Stimulated activated CD4-positive, alpha-beta T cell treated with anti-CD3 and anti-CD28 coated beads, Interleukin-4, amount 100 ng/mL, for 24 hours (primary cell): ENCODE measurements around the gene ST8SIA1.

Source experiments
- DNase-seq: peaks from one replicate; pipeline ENCODE4 v3.0.0-alpha.2; 2020

Gene ST8SIA1

DNA sequence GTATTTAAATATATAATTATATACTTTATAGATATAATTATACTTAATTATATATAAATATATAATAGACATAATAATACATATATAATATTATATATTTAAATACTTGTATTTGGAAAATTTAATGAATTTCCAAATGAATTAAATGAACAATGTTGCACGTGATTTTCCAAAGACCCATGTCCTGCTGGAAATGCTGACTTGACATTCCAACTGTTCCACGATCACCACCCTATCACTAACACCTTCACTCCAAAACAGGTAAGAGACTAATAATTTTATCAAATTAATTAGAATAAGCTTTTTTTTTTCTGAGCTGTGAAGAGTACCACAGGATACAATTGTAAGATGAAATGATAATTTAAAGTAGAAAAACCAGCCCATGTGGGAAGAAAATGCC, 103.4 kb downstream of the ST8SIA1 start:
- no peak for DNase-seq

DNA sequence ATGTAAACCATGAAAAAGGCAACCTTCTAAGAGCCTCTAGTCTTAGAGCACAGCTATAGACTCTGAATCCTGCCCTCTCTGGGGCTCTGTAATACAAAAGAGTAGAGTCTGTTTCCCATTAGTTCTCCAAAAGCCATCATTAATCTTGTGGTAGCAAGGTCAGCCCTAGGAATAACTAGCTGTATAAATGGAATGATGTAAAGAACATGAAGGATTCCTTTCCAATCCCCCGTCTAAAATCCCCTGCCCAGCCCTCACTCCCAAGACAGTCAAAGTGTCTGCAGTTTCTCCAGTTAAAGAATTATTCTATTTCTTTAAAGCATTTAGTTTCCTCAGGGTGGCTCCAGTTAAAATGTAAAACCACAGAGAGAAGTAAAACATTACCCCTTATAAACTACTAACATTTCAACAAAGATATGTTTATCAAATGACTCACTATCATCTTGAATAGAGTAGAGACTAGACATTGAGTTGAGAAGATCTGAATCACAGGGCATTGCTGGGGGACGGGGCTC, 104.2 kb downstream of the ST8SIA1 start:
- no peak for DNase-seq

DNA sequence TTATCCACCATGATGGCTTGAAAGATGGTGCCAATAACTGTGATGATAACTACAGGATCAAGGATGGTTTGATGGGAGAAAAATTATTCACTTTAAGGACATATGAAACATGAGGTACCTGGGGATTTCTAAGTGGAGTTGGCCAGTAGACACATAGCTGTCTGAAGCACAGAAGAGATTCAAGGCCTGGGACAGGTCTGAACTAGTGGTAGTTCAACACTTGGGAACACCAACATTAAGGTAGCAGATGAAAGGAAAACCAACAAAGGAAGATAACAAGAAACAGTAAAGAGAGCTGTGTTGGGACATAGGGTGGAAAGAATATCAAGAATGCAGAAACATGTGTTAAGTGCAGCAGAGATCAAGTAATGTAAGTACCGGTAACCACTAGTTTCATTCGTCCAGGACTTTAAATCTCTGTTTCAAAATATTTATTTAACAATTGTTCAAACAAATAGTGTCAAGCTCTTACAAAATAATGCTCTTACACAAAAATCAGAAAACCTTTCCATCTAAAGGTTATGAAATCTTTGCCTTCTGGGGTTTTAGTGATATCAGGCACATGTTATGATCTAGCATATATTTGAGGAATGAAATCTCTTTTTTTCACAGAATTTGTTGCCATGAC, 104.7 kb downstream of the ST8SIA1 start:
- no peak for DNase-seq

DNA sequence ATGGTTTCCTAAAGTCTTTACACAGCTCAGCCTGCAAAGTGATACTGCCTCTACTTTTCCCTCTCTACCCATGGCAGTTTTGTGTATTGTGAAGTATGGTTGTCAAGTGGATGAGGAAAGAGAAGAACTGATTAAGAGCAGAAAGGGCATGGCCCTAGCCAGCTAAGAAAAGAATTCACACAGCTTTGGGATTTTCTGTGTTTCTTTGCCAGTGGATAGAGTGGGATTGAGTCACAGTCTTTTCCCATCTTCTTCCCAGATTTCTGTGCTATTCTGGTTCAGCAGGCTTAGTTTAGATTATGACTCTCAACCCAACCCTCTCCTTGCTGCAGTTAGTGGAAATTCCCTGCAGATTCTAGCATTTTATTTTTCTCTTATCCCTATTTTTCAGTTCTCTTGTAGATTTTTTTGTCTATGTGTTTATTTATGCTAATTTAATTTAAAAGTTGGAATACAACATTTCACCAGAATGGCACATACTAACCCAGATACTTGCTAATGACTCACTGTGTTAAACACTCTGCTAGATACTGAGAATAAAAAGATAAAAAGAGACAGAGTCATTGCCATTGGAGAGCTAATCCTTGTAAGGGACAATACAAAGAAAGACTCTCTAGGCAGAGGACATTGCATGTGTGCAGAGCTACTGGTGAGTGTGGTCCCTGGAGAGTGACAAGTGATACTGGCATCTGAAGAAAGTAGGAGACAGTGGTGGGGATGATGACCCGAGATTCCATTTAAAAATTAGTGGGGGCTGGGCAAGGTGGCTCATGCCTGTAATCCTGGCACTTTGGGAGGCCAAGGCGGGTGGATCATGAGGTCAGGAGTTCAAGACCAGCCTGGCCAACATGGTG, 106.3 kb downstream of the ST8SIA1 start:
- no peak for DNase-seq

DNA sequence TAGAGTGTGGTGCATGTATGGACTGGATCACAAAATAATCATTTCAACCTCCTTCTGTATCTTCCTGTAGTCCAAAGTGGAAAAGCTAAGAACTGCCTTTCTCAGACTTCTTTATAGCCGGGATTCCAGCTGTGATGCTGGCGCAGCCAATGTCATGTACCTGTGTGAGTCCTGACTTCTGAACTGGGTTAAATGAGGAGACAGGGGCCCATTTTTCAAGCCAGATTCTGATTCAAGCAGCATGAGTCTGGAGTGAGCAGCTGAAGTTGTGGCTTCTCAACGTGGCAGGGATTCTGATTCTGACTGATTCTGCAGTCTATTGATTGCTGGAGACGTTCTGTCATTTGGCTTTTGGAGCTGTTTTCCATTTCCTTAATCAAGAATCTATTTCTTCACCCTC, 111.2 kb downstream of the ST8SIA1 start:
- DNase-seq: no peak

DNA sequence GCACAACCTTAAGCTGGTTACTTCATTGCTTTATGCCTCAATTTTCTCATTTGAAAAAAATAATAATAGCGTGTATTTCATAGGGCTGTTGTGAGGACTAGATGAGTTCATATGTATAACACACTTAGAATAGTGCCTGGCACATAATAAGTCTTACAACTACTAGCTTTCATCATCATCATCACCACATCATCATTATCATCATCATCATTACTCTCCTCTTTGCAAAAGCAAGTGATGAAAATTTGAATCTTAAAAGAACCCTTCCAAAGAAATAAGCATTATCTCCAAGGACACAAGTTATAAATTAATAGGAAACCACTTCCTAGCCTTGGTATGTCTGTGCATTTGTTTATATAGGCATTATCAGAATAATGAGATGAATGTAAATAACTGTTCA, 117.0 kb downstream of the ST8SIA1 start:
- no peak for DNase-seq

DNA sequence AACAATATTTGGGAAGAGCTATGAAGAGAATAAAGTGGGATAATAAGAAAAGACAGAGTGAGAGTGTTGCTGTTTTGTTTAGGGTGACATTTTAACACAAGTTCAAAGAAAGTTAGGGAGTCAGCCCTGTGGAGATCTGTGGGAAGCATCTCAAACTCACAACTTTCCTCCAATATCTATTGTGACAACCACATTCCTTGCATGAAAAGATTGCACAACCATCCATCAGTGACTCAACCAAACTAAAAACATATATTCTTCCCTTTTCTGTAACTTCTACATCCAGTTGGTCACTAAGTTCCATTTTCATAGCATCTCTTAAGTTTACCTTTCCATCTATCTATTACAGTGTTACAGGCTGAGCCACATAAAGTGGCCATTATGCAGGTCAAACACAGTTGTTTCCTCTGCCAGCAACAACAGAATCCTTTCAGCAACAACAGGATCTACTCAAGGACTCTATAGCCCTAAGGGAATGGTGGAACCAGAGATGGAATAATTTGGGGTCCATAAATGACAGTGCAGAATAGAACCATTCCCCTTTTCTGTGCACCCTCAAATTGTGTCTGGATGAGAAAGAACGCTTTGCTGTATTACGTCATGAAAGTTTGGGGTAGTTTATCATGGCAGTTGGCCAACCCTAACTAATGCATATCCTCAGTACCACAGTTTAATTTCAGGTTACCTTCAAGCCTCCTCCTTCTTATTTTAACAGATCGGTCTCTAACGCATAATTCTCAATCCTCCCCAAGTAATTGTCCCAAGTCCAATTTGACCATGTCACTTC, 118.8 kb downstream of the ST8SIA1 start:
- no peak for DNase-seq

DNA sequence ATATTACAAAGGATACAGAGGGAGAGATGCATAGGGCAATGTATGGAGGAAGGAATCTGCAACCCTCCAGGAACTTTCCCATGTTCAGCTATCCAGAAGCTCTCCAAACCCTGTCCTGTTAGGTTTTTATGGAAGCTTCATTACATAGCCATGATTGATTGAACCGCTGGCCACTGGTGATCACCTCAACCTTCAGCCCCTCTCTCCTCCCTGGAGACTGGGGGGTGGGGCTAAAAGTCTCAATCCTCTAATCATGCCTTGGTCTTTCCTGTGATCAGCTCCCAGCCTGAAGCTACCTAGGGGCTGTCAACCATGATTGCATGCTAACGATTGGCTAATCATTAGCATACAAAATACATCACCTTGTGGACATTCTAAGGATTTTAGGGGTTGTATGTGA, 123.4 kb downstream of the ST8SIA1 start:
- DNase-seq: no peak

DNA sequence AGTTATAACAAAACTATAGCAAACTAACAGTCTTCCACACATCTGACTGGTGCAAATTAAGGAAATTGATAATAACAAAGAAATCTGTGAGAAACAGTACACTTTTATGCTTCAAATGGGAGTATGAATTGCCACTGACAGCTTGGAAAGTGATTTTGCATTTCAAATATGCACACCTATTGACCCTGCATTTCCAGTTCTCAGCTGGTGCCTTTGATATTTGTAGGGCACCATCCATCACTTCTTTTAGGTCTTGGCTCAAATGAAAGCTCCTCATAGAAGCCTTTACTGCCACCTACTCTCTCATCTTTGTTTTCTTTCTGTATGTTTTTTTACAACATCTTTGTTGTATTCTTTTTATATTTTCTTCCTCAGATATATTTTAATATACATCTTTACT, 125.1 kb downstream of the ST8SIA1 start:
- DNase-seq: no peak

DNA sequence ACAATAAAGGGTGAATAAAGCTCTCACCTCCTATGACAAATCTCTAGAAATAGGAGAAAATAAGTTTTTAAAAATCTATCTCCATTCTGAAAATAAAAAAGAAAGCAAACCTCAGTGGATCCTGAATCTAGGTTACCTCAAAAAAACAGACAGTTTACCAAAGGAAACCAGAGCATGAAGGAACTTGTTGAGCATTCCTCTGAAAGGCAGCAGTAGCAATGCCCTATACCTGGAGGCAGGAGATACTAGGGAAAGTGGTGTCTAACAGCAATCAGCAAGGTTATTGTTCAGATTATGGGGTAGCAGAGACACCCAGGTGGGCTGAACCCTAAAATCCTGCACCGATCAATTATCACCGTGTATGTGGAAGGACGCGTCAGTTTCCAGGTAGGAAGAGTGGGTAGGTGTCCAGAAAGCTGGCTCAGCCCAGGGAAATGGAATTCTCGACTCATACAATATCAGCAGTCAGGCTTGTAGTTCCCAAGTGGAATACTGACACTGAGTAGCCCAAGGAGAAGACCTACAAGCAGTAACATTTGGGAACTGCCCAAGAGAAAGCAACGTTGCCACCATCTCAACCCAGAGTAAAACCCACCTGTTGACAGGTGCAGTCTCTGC, 128.3 kb downstream of the ST8SIA1 start:
- no peak for DNase-seq

DNA sequence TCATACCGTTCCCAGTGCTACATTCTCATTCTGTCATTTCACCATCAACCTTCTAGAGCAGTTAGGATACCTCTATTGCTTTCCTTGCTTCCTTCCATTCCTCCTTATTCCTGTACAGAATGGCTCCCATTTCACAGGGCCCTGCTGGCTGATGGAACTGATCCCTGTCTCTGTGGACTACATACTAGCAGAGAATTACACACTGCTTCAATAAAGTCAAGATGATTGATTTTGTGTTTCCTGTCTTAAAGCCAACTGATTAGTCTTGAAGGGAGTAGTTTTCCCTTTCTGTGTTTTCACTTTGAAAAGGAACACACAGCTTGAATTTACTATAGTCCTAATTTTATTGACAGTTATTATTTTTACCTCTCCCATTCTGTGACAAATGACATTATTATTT, 130.1 kb downstream of the ST8SIA1 start:
- DNase-seq: no peak

DNA sequence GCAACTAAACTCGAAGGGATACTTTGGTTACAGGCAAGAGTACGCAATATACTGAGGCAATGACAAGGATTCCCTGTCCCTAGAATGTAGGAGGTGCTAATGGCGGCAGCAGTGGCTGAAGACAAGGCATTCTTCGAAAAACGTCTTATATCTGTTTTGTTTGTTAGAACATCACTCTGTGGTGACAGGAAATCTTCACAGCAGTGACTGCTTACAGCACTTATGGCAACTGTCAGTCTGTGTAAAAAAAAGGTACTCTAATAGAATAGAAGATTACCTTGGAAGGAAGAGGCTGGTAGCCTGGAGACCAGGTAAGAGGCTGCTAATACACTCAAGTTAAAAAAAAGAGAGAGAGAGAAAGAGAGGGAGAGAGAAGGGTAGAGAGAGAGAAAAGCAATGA, 131.7 kb downstream of the ST8SIA1 start:
- no peak for DNase-seq

DNA sequence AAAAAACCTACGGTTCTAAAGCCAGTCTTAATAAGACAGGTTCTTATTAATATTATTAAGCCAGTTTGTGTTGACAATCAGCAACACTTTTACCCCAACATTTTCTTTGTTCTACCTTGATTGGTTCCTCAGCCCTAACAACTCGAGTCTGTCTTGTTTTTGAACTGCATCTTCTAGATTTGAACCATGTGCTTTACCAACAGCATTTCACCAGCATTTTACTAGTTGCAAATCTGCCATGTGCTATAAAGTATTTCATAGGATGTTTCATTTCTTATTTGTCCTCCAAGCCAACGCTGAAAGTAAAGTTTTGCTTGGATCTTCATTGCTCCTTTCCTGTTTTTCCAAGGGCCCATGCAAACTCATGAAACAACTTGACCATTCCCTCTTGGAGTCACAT, 133.4 kb downstream of the ST8SIA1 start:
- no peak for DNase-seq

DNA sequence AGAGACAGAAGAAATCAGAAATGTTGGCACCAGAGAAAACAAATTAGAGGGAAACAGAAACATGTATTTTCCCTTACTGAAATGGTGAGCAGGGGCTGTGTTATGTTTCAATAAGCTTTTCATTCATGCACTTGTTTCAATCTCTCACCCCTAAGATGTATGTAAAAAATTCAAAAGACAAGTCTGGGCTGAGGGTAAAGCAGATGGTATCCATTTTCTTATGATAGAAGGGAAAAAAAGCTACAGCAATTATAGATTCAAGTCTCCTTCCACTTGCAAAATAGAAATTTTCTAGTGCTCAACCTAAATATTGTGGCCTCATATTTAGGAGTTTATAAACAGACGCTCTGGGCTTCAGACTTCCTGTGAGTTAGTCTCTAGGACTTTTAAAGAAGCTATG, 138.3 kb downstream of the ST8SIA1 start:
- no peak for DNase-seq

DNA sequence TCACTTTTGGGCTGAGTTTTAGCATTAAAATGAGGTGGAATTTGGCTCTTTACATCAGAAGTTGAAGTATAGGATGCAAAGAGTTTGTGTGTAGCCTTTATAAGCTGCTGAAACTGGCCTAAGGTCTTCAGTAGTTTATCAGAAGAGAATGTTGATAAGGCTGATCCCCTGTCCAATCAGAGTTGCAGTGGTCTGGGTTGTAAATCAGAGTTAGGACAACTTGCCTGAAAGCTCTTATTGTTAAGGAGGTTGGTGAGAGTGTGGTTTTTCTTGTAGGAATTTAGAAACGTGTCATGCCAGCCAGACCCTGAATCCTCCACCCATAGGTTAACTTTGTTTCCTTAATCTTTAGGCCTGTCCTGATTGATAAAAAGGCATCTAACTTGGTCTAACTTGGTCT, 143.5 kb downstream of the ST8SIA1 start:
- DNase-seq: no peak

DNA sequence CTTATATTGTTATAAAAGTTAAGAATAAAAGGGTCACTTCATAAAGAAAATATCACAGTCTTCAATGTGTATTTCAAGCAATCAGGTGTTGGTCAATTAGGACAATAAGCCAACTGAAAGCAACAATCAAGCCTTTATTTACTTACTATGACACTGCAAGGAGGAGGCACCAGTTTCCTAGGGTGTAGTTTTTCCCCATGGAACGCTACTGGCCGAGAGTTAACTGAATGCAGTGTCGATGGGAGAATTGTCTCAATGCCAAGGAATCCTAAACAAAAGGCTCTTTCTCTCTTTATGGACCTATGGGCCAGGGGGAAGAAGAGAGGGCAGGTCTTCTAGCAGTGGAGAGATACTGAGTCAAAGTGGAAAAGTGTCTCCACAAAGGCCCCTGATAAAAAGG, 146.1 kb downstream of the ST8SIA1 start:
- no peak for DNase-seq

DNA sequence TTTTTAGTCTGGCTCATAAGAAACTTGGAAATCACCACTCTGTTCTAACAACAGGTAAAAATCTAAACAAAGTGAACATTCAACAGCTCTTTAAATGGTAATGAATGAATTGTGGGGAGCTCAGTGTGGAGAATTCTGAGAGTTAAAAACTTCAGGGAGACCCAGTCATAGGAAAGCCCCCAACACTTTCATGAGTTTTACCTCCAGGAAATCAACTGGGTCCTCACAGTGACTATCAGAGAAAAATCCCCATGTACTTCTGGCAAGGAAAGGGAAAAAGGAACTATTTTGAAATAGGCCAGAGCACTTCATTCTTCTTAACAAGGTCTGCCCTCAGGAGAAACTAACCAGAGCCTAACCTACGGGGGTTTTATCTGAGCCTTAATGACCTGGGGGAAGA, 153.8 kb downstream of the ST8SIA1 start:
- no peak for DNase-seq

DNA sequence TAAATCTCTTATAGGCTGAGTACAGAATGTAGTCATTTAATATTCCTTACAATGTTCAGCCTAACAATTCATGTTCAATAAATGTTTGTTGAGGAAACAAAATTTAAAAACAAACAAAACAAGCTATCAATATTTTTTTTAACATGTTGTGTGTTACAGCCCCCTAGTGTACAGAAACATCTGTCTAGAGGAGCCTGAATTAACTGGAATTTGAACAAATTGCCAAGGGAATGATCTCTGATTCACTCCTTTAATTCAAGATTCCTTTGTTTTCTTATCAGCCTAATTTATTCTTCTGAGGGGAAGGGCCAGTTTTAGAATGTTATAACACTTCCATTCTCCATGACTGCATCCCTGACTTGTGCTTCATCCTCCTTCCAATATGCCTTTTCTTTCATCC, 161.3 kb downstream of the ST8SIA1 start:
- no peak for DNase-seq

DNA sequence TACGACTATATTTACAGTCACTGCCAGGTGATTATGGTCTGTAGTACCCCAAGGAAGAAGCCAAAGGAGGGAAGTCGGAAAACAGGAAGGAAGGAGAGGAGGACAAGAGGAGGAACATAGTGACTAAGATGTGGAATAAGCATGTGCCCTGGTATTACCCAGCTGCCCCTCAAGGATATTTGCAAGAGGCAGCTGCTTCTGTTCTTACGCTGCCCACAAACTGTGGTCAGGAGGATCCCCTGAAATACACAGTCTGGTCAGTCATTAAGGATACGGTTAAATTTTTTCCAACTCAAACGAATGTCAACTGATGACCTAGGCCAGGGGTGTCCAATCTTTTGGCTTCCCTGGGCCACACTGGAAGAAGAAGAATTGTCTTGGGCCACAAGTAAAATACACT, 162.0 kb downstream of the ST8SIA1 start:
- DNase-seq: no peak

DNA sequence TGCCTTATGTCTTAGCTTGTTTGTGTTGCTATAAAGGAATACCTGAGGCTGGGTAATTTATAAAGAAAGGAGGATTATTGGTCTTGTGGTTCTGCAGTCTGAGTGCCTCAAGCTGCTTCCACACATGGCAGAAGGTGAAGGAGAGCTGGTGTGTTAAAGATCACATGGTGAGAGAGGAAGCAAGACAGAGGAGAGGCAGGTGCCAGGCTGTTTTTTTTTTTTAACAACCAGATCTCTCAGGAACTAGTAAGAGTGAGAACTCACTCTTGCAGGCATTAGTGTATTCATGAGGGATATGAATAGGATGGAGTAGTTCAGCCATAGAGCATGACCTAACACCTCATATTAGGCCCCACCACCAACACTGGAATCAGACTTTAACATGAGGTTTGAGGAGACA, 165.1 kb downstream of the ST8SIA1 start:
- DNase-seq: no peak

DNA sequence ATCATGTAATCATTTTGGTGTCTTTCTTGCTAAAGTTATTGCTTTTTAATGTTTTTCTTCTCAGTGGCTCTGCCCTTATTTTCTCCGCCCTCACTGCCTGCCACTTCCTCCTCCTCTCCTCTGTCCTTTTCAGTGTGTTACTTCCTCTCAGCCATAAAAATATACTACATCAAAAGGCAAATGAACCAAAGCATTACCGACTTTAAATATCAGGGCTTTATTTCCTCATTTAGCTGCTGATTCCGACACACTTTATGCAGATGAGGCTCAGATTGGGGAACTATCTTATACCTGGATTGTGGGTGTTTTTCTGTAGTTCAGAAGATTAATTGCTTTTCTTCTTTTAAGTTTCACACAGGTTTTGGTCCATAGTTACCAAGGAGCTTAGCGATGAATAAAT, 170.4 kb downstream of the ST8SIA1 start:
- DNase-seq: no peak

DNA sequence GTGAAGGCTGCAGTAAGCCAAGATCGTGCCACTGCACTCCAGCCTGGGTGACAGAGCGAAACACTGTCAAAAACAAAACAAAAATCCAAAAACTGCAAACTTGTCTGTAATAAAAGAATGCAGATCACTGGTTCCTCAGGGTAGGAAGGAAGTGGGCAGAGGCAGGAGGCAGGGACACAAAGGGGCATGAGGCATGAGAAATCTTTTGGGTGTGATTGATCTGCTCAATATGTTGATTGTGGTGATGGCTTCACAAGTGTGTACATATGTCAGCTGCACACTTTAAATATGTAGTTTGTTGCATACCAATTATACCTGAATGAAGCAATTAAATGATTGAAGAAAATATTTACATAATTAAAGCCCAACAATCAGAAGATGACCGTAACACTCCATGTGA, 170.9 kb downstream of the ST8SIA1 start:
- DNase-seq: no peak

DNA sequence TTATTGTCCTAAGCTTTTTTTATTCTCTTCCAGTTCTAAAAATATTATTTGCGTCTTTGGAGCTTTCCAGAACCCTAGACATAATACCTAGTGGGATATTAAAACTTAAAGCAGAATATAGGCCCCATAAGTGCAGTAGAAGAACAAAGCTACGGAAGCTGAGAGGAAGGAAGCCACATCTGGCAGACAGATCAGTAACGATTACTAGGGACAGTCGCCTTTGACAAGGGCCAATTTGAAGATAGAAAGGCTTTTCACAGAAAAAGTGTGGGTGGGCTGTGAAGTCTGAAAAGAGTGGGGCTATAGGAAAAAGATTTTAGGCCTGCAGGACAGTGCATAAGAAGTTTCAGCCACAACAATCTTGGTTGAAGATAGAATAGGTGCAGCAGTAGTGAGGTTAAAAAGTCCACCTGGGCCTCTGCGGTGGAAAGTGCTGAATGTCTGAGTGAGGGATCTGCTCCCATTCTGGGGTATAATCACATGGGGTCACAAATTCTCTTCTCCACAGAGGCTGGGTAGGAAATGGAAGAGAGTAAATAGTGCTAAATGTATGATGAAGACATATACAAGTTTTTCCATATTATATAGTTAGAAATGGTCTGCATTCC, 174.0 kb downstream of the ST8SIA1 start:
- no peak for DNase-seq
